A549 (cell line): ENCODE measurements around the gene BRPF1. TPM values are rescaled to one million over a fixed set of nuclear protein-coding genes. Genes with fewer than 3 reads are reported as not detected.

Source experiments
- ATAC-seq, 2 experiments: fragments of 200-7000 bp in 1 of 2; fragments of >200 bp in 1 of 2; cut with Nextera tagmentation in 1 of 2; cut with Tn5 transposase in 1 of 2; 3 replicates each; pipeline versions ENCODE4 v1.8.0 to v1.9.1; 2018 to 2020; ENCODE audit warnings: mild to moderate bottlenecking in 1 of 2, moderate library complexity in 1 of 2
- CTCF ChIA-PET: fragments of 300-600 bp; sonication (Branson Sonifier 250); formaldehyde crosslinking; extraction: SDS; loops from one replicate; lab custom pipeline; 2021; ENCODE audit warnings: antibody characterized with exemption, inconsistent platforms; lab: Yijun Ruan, JAX
- POLR2A ChIA-PET: fragments of 350-600 bp; formaldehyde crosslinking; extraction: SDS; loops from one replicate; lab custom pipeline; 2021; ENCODE audit warnings: antibody characterized with exemption, inconsistent platforms; lab: Yijun Ruan, JAX
- DNase-seq, 2 experiments: peaks; one replicate each; pipeline versions ENCODE4 v3.0.0 to v3.0.0-alpha.2; 2011 to 2016; ENCODE audit warnings: low read depth in 1 of 2, low spot score in 1 of 2
- FAIRE-seq: peaks from 2 replicates; lab custom pipeline; 2011; peaks lifted over from hg19 to GRCh38; lab: Jason Lieb, UNC
- H3K27ac ChIP-seq, 2 experiments: fragments of >200 bp; sonication (Bioruptor Twin); formaldehyde crosslinking; 3 replicates each; pipeline ENCODE4 v1.5.1; 2016 to 2017
- H3K4me1 ChIP-seq: fragments of >200 bp; sonication (Bioruptor Twin); formaldehyde crosslinking; 3 replicates; pipeline ENCODE4 v1.6.1; 2016
- H3K4me2 ChIP-seq: fragments of >200 bp; sonication (Bioruptor Twin); formaldehyde crosslinking; 3 replicates; pipeline ENCODE4 v1.6.1; 2016
- H3K4me3 ChIP-seq: fragments of >200 bp; sonication (Bioruptor Twin); formaldehyde crosslinking; 3 replicates; pipeline ENCODE4 v1.5.1; 2016
- H3K9me3 ChIP-seq: fragments of >200 bp; sonication (Bioruptor Twin); formaldehyde crosslinking; 3 replicates; pipeline ENCODE4 v1.6.1; 2016
- BCL3 ChIP-seq: fragments of >200 bp; sonication (Bioruptor Twin); formaldehyde crosslinking; IDR thresholded peaks from 3 replicates; pipeline ENCODE4 v1.6.1; 2016
- CHD2 ChIP-seq: fragments of 150-350 bp; IDR thresholded peaks from 2 replicates; pipeline ENCODE4 v1.6.1; 2014; ENCODE audit warnings: low read length; ENCODE audit not compliant: partially characterized antibody
- ESRRA ChIP-seq: fragments of 150-350 bp; IDR thresholded peaks from 2 replicates; pipeline ENCODE4 v1.6.1; 2014; ENCODE audit warnings: mild to moderate bottlenecking, low read length, borderline replicate concordance
- FOSB ChIP-seq: fragments of 250-450 bp; sonication (Bioruptor Pico); IDR thresholded peaks from 2 replicates; pipeline ENCODE4 v1.5.0; 2020; ENCODE audit warnings: mild to moderate bottlenecking, moderate library complexity
- FOXS1 ChIP-seq: fragments of 250-450 bp; sonication (Bioruptor Pico); IDR thresholded peaks from 2 replicates; pipeline ENCODE4 v1.5.0; 2020; ENCODE audit warnings: mild to moderate bottlenecking, moderate library complexity
- GATA3 ChIP-seq: IDR thresholded peaks from 2 replicates; pipeline ENCODE4 v1.6.1; 2012; ENCODE audit warnings: borderline replicate concordance
- HDAC2 ChIP-seq: fragments of 200-600 bp; sonication (generic); IDR thresholded peaks from 2 replicates; pipeline ENCODE4 v1.6.1; 2016
- HES2 ChIP-seq: fragments of >200 bp; sonication (Bioruptor Twin); formaldehyde crosslinking; IDR thresholded peaks from 2 replicates; pipeline ENCODE4 v1.6.1; 2016
- HEYL ChIP-seq: fragments of 250-450 bp; sonication (Bioruptor Pico); IDR thresholded peaks from 2 replicates; pipeline ENCODE4 v1.8.0; 2021; ENCODE audit warnings: mild to moderate bottlenecking, moderate library complexity
- HOXA7 ChIP-seq: fragments of 250-450 bp; sonication (Bioruptor Pico); IDR thresholded peaks from 2 replicates; pipeline ENCODE4 v1.5.0; 2020; ENCODE audit warnings: mild to moderate bottlenecking, moderate library complexity
- JUN ChIP-seq, 2 experiments: fragments of >200 bp; sonication (Bioruptor Twin); formaldehyde crosslinking; IDR thresholded peaks; 2 replicates in 1 of 2; 3 replicates in 1 of 2; pipeline ENCODE4 v1.6.1; 2016 to 2017
- KDM1A ChIP-seq: fragments of 200-600 bp; sonication (generic); IDR thresholded peaks from 2 replicates; pipeline ENCODE4 v1.6.1; 2016; ENCODE audit warnings: low read depth, mild to moderate bottlenecking
- KDM5A ChIP-seq: fragments of 200-600 bp; sonication (generic); IDR thresholded peaks from 2 replicates; pipeline ENCODE4 v1.6.1; 2016; ENCODE audit warnings: antibody characterized with exemption, mild to moderate bottlenecking
- MAX ChIP-seq: IDR thresholded peaks from 2 replicates; pipeline ENCODE4 v1.6.1; 2012
- NR3C1 ChIP-seq: fragments of >200 bp; sonication (Bioruptor Twin); formaldehyde crosslinking; IDR thresholded peaks from 3 replicates; pipeline ENCODE4 v1.6.1; 2017
- PHF8 ChIP-seq: fragments of 200-600 bp; sonication (generic); IDR thresholded peaks from 2 replicates; pipeline ENCODE4 v1.6.1; 2016; ENCODE audit warnings: low read depth, mild to moderate bottlenecking, antibody characterized with exemption, moderate library complexity, borderline replicate concordance
- POLR2A ChIP-seq: IDR thresholded peaks from 2 replicates; pipeline ENCODE4 v1.6.1; 2012; ENCODE audit warnings: mild to moderate bottlenecking, low read length
- POLR2AphosphoS2 ChIP-seq: conservative IDR thresholded peaks from 2 replicates; pipeline ENCODE4 v1.6.1; 2012; ENCODE audit warnings: low read length, improper control_type of control experiment, inconsistent platforms
- RAD21 ChIP-seq, 2 experiments: fragments of >200 bp in 1 of 2; sonication (Bioruptor Twin) in 1 of 2; formaldehyde crosslinking in 1 of 2; IDR thresholded peaks in 1 of 2; conservative IDR thresholded peaks in 1 of 2; 2 replicates in 1 of 2; 3 replicates in 1 of 2; pipeline ENCODE4 v1.6.1; 2012 to 2018; ENCODE audit warnings: inconsistent platforms in 1 of 2
- RARB ChIP-seq: fragments of 250-450 bp; sonication (Bioruptor Pico); IDR thresholded peaks from 2 replicates; pipeline ENCODE4 v1.8.0; 2021; ENCODE audit warnings: mild to moderate bottlenecking, moderate library complexity
- RCOR1 ChIP-seq: fragments of 150-350 bp; IDR thresholded peaks from 2 replicates; pipeline ENCODE4 v1.6.1; 2014; ENCODE audit warnings: antibody characterized with exemption, low read length, low read depth
- TP53 ChIP-seq: fragments of 250-450 bp; sonication (Bioruptor Pico); IDR thresholded peaks from 2 replicates; pipeline ENCODE4 v1.5.0; 2021; ENCODE audit warnings: mild to moderate bottlenecking, moderate library complexity
- USF2 ChIP-seq: fragments of 450-650 bp; IDR thresholded peaks from 2 replicates; pipeline ENCODE4 v1.6.1; 2014; ENCODE audit warnings: antibody characterized with exemption
- ZNF302 ChIP-seq: fragments of 250-450 bp; sonication (Bioruptor Pico); IDR thresholded peaks from 2 replicates; pipeline ENCODE4 v1.9.0; 2021; ENCODE audit warnings: inconsistent platforms, mild to moderate bottlenecking, moderate library complexity
- WGBS: methylation state at CpG from one replicate; pipeline ENCODE4 v1.1.6; 2017; ENCODE audit errors: missing lambda C conversion rate; 5-methylcytosine and 5-hydroxymethylcytosine counted together
- polyA plus RNA-seq, 4 experiments: library from polyadenylated mRNA; depleted of rRNA in 3 of 4; stranded (reverse); fragments of >200 nt; fragmentation: RNase III in 1 of 4; extraction: RNeasy Plus Mini Kit Qiagen cat#74134 plus additional on column Dnase treatment in 1 of 4; gene quantifications; 2 replicates in 3 of 4; 3 replicates in 1 of 4; pipeline ENCODE4 v1.2.3, GENCODE V29; 2011 to 2017

The BRPF1 gene
- polyA plus RNA-seq, 2 of the 4 experiments (the other 2 are of a cell fraction), result 8.6 to 12.4 TPM

GRCh38 chr3:9787714-9788113 is 56.2 kb downstream of the BRPF1 start:
- H3K4me1 ChIP-seq, result peaks cover 12% of the 10 kb centered on the region; the same call in 2 of the 3 replicates
- POLR2A ChIA-PET, result no interaction called here
- CTCF ChIA-PET, result interaction anchor here (0.7 to 1.1 kb wide), 3 partner anchors 10 to 47 kb away, joined by 3 read pairs; no protein-coding TSS in a partner anchor
- FAIRE-seq (no peak), ATAC-seq (no peak), DNase-seq (no peak)
- H3K4me2 ChIP-seq, result no peak overlapping the region
- no peak for TF ChIP-seq FOSB (CRISPR knock-in tag)
- TF ChIP-seq KDM1A, result no peak
- no peak for TF ChIP-seq RARB (CRISPR knock-in tag)
- no peak for TF ChIP-seq GATA3
- no peak for TF ChIP-seq TP53 (CRISPR knock-in tag)
- no peak for TF ChIP-seq POLR2AphosphoS2
- TF ChIP-seq RCOR1, result no peak
- TF ChIP-seq FOXS1 (CRISPR knock-in tag), result no peak
- TF ChIP-seq NR3C1, result no peak
- no peak for TF ChIP-seq KDM5A
- TF ChIP-seq HEYL, result no peak
- TF ChIP-seq HES2, result no peak
- no peak for TF ChIP-seq RAD21 (conservative IDR thresholded peaks at IDR 0.05 in 1 of 2, IDR thresholded peaks at IDR 0.05 in 1 of 2)
- TF ChIP-seq MAX, result no peak
- no peak for TF ChIP-seq HOXA7 (CRISPR knock-in tag)
- no peak for TF ChIP-seq ESRRA
- TF ChIP-seq USF2, result no peak
- 88% methylated on average over 6 of the region's 6 CpGs for WGBS
- no peak overlapping the region for H3K27ac ChIP-seq
- no peaks in the 10 kb centered on the region for H3K9me3 ChIP-seq
- no peak overlapping the region for H3K4me3 ChIP-seq

- WGBS, result 90% methylated on average over 11 of the region's 11 CpGs
- Histone ChIP-seq H3K4me1 (peaks cover 21% of the 10 kb centered on the region), H3K9me3 (no peaks in the 10 kb centered on the region), H3K27ac (peak overlapping the region in 1 of 2 experiments; percentile 97; a peak in 4 of 6 replicates), H3K4me3 (peak overlapping the region; percentile 68; the same call in 1 of the 3 replicates), H3K4me2 (peak overlapping the region; percentile 86)
- FAIRE-seq (no peak), ATAC-seq (no peak), DNase-seq (no peak)
- POLR2A ChIA-PET, result no interaction called here
- CTCF ChIA-PET, result interaction anchor here (0.7 to 2.5 kb wide), 7 partner anchors 9 to 496 kb away, joined by 3 to 9 read pairs (median 3); no protein-coding TSS in a partner anchor
- TF ChIP-seq JUN (IDR thresholded peaks at IDR 0.05) (0 out of 5 replicates have a peak, but pooled peaks of 1 of the 2 experiments have one; percentile 17), GATA3 (no peak), CHD2 (no peak), FOSB (CRISPR knock-in tag) (no peak), POLR2A (no peak), FOXS1 (CRISPR knock-in tag) (no peak)
These were observed 59.6 kb downstream of the BRPF1 start for GRCh38 chr3:9791127-9791526.

- CTCF ChIA-PET, result interaction anchor here (0.6 to 2.5 kb wide), 9 partner anchors 10 to 155 kb away, joined by 3 to 9 read pairs (median 5); no protein-coding TSS in a partner anchor
These were observed 60.4 kb downstream of the BRPF1 start for GRCh38 chr3:9791790-9792404.

More at GRCh38 chr3:9791790-9792404, 60.4 kb downstream of the BRPF1 start:
- 23% methylated on average over 9 of the region's 14 CpGs for WGBS
- no peak for FAIRE-seq
- Histone ChIP-seq H3K4me1 (peaks cover 21% of the 10 kb centered on the region), H3K4me2 (peak overlapping the region; percentile 86), H3K4me3 (peak overlapping the region; percentile 68), H3K9me3 (no peaks in the 10 kb centered on the region), H3K27ac (peak overlapping the region; percentile 95 to 97)
- no peak for DNase-seq
- TF ChIP-seq HDAC2 (peak; percentile 78; the same call in 1 of the 2 replicates), ZNF302 (CRISPR knock-in tag) (no peak), HES2 (no peak), BCL3 (no peak), RAD21 (conservative IDR thresholded peaks at IDR 0.05 in 1 of 2, IDR thresholded peaks at IDR 0.05 in 1 of 2) (no peak), PHF8 (peak; percentile 74), FOSB (CRISPR knock-in tag) (peak; percentile 79; the same call in 1 of the 2 replicates), ESRRA (peak; percentile 32; the same call in 1 of the 2 replicates), KDM1A (peak; percentile 96), RCOR1 (0 out of 2 replicates have a peak, but pooled peaks have one; percentile 10), CHD2 (peak; percentile 20)
- POLR2A ChIA-PET, result interaction anchor here (0.6 to 1.6 kb wide), 10 partner anchors 7 to 325 kb away, joined by 3 to 17 read pairs (median 4); partner anchors contain the start of genes BRPF1, CAMK1, OGG1 and TTLL3
- ATAC-seq, result no peak
